HG03095 (cell line): Measurements from ENCODE around the gene PSAT1.

Source experiments
- ATAC-seq: cut with Tn5 transposase; IDR thresholded peaks from one replicate; pipeline ENCODE4 v1.9.1; 2021; ENCODE audit warnings: moderate library complexity; ENCODE audit not compliant: unreplicated experiment

The PSAT1 gene

GRCh38 chr9:78365748-78366697 lies 69.1 kb downstream of the PSAT1 start:
- no peak for ATAC-seq

- ATAC-seq, result no peak
Measured at GRCh38 chr9:78366827-78367226, 69.9 kb downstream of the PSAT1 start.

GRCh38 chr9:78368236-78368635 lies 71.3 kb downstream of the PSAT1 start:
- no peak for ATAC-seq

DNA sequence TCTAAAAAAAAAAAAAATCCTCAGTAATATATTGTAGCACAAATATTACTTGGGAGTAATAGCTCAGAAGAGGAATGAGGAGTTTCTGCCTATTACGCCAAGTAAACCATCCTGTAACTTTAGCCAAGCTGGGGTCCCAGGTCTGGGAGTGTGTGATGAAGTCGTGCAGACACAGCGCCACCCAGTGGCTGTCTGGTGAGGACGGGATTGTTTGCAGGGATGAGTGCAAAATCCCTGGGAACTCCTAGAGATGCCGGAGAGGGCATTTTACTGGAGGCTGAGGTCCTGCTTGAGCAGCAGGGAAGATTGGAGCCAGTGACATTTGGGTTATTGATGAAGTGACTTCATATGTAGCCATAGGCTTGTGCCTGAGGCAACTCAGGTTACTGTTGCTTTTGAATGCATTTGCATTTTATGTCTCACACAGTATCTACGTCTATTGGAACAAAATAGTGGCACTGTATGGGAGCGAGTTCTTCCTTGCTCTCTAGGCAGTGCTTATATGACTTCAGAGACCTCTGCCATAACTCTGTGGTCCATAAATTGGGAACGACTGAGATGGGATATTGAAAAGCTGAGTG lies 72.8 kb downstream of the PSAT1 start:
- ATAC-seq, result no peak

DNA sequence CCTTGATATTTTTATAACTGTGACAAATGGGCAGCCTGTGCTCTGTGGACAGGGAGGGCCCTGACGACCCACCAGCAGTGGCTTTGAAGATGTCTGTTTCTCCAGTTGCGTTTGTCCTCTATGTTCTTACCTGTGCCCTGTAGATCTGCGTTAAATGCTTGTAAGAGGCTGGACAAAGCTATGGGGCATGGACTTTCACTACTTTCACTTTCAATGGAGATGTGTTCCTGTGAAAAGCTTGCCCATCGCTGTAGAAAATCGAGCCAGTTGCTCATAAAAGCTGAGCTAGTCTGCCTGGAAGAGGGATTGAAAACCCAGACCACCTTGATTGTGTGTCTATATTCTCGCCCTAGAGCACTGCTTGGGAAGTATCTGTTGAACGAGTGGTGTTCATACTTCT lies 74.1 kb downstream of the PSAT1 start:
- ATAC-seq, result no peak

DNA sequence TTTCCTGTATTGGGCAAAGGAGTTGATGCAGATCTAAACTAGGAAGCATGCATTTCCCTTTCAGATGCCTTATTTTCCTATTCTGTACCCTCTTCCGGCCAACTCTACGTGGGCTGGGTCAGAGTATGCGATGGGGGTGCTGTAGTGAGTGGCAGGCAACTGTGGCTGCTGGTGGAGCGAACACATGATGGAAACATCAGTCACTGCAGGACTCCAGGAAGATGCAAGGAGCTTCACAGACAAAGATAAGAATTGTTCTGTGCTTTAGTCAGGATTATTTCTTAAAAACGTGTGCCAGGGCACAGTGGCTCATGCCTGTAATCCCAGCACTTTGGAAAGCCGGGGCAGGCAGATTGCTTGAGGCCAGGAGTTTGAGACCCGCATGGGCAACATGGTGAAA lies 75.1 kb downstream of the PSAT1 start:
- ATAC-seq, result no peak
